Activated T-helper 1 cell treated with Interleukin-2 at 50 U/mL for 16 hours (primary cell): Measurements from ENCODE around the gene ADA.

ENCODE experiments used
- DNase-seq: peaks from one replicate; pipeline ENCODE4 v3.0.0-alpha.2; 2020; ENCODE audit warnings: low read depth

Gene ADA

DNA sequence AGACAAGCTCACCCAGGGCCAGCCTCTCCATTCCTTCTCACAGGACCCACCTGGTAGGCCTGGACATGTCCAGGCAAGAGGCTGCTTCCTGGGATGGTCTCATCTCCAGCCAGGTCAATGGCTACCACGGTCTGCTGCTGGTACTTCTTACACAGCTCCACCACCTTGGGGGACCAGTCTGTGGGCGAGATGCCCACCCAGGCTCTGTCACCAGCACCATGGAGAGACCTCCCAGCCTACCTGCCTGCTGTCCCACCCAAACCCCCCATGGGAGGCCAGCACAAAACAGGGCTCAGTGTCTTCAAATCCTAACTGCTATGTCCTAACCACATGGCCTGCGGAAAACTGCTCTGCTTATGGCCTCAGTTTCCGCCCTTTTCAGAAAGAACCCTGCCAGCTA is 27.3 kb downstream of the ADA start:
- no peak for DNase-seq

DNA sequence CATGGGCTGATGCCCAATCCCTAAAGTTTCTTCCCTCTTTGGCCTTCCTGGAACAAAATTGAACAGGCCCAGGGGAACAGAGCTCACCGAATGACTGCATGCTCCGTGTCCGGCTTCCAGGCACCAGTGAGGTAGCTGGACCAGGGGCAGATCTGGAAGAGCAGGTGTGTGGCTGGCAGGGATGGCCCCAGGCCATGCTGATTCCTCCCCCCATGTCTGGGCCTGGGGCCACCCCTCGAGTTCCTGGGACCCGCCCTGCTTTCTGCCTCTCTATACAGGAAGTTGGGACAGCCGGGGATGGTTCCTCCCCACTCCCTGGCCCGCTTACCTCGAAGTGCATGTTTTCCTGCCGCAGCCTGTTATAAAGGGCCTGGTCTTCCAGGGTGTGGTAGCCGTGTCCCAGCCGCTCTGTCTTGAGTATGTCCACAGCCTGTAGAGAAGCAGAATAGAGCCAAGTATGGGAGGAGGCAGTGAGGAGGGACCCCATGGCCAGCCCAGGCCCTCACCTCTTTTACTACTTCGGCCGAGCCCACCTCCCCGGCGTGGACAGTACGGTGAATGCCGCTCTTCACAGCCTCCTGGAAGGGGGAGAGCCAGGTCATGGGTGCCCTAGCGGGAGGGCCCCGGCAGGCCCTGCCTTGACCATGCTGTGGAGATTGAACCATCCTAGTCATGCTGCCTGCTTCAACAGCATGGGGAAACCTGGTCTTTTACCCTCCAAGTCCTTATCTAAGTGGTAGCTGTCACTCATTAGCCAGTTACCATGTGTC is 28.8 kb downstream of the ADA start:
- no peak for DNase-seq

DNA sequence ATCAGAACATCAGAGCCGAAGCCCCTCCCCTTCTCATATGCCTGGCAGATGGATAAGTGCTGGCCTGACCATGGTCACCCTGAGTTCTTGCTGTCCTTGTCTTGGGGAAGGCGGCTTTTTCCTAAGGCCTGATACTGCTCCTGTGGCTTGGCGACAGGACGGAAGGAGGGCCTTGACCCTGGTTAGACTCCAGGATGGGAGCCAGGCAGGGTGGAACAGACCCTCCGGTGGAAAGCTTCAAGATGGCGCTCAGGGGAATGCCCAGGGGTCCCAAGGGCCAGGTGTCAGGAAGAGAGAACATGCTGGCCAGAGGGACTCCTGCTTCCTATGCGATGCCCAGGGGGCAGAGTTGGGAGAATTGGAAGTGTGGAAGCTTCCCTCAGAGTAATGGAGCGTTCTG is 29.6 kb downstream of the ADA start:
- DNase-seq = no peak

DNA sequence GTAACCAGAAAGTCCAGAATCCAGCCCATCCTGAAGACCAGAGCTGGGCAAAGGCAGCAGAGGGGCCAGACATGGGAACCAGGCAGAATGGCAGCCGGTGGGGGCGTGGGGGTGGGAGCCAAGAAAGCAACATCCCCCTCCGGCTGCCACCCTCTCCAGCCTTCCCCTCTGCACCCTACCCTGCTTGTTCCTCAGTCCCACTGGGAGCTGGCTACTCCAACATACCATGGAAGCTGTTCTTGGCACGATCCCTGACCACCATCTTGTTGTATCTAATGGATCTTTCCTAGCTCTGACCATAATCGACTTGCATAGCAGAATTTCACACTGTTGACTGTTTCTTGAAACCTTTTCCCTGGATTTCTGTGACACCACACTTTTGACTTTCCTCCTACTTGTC is 30.2 kb downstream of the ADA start:
- no peak for DNase-seq

DNA sequence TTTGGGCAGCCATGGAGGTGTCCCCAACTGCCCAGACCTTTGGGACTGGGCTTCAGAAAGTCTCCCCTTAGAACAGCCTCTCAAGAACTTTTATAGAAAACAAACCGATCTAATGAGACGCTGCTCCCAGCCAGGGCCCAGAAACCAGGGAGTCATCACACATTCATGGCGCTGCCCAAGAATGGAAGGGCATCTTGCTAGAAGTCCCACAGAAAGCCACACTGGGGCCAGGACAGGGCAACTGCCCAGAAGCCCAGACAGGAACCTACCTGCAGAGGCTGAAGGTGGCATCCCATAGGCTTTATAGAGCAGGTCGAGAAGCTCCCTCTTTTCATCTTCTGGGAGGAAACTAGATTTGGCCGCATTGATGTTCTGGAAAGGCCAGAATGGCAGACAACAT is 31.5 kb downstream of the ADA start:
- no peak for DNase-seq

DNA sequence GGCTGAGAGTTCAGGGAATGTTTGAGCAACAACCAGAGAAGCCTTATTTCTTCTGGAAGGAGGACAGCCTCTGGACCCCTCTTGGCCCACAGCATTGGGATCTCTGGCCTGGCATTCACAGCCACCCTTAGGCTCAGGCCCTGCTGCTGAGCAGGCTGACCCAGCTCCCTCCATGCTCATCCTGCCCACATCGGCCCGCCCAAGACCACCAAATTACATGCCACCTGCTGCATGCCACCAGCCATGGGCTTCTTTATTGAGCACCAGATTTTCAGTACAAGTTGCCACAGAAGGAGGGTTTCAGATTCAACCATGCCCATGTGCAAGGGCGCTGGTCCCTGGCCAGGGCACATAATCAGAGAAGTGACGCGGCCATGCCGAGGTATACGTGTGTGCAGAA is 32.2 kb downstream of the ADA start:
- no peak for DNase-seq

DNA sequence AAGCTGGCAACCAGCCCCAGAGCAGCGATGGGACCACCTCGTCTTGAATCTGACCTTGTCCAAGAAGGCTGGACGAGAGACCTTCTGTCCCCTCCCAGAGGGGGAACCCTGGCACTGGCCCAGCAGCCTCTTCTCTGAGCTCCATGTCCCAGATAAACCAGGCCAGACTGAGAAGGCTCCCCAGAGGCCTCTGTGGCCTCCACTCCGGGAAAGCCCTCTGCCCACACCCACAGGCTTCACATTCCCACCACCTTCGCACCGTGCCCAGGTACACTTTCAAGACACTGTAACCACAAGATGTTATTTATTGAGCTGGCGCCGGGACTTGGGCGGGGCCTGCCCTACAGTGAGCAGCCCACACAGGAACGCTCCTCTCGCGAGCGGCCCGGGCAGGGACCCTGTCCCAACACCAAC is 33.2 kb downstream of the ADA start:
- no peak for DNase-seq

DNA sequence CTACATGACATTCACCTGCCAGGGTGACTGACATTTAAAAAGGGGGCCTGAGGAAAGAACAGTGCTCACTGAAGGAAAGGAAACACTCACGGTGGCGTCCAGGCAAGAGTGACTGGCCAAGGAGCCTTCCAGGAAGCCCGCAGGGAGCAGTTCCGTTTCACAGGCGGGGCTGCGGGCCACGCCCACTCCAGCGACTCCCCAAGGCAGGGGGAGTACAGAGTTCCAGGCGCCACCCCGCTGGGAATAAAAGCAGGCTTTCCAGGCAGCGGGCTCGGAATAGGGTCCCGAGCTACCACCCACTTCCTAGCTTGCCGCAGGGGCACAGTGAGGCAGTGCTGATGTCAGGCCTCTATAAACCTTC is 34.9 kb downstream of the ADA start:
- DNase-seq = no peak

DNA sequence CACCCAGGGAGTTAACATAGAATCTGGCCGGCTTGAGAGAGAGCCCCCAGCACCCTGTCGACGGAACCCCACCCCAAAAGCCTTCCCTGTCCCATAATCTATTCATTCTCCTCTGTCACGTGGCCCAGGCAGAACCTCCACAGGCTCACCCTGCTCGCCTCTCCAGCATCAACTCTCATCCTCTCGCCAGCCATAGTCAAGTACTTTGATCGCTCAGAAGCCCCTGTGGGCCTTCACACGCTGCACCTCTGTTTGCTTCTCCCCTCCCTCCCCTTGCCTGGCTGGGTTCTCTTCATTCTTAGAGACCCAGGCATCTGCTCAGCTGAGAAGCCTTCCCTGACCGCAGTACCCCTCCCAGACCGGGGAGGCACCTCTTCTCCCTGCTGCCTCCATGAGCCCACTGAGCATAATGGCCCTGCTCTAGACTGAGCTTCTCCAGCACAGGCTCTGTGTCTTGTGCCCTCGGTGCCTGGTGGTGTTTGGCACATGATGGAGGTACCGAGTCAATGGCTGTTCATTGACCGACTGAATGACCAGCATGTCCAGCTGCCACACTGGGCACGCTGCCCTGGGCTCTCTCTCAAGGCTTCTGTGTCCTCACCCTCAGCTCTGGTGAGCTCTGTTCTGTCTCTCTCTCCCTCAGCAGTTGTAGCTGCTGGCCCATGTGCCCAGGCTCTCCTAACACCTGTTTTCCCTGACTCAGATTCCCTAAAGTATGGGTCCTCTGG is 35.5 kb downstream of the ADA start:
- no peak for DNase-seq

DNA sequence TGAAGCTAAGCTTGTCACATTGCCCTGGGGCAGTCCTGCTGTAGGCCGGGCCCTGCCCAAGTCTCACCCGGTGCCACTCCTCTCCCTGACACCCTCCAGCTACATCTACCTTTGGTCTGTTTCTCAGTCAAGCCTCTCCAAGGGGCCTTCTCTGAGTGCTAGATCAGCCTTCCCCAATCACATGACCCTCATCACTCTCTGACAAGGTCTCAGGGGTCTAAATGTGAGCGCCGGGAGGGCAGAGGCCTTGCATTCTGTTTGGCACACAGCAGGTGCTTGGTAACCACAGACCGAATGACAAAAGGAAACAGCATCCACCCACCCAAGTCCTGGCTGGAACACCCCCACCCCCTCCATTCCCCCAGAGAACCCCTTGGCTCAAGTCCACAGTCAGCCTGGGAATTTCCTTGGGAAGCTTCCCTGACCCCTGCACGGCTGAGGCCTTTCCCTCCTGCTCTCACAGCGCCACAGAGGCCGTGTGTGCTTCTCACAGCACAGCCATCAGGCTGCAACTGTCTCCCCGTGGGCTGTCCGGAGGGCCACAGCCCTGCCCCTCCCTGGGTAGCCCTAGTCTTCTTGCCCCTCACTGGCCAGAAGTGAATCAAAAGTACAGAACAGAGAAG is 36.2 kb downstream of the ADA start:
- no peak for DNase-seq

DNA sequence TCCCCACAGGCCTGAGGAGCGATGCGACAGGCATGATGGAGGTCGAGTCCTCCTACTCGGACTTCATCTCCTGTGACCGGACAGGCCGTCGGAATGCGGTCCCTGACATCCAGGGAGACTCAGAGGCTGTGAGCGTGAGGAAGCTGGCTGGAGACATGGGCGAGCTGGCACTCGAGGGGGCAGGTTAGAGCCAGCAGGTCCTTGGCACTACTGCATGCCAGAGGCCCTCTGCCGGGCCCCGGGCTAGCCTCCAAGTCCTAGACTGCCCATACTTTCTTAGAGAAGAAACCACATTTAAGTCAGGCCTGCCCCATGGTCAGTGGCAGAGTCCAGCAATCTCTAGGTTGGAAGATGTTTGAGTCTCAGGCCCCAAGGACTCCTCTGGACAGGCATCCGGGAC is 37.0 kb downstream of the ADA start:
- no peak for DNase-seq

DNA sequence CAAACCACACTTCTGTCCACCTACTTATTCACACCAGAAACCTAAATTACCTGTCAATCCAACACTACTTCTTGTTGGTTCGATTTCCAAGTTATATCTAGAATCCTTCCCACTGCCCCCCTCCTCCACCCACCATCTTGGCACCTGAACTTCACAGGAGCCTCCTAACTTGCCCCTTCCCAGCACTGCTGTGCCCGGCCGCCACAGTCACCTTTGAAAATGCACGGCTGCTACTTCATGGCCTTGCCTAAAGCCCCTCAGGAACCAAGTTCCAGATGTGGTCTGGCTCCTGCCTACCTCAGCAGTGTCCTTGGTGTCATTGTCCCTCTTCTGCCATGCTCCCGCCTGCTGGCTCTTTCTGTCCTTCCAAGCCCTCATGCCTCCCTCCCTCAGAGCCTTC is 37.9 kb downstream of the ADA start:
- no peak for DNase-seq

DNA sequence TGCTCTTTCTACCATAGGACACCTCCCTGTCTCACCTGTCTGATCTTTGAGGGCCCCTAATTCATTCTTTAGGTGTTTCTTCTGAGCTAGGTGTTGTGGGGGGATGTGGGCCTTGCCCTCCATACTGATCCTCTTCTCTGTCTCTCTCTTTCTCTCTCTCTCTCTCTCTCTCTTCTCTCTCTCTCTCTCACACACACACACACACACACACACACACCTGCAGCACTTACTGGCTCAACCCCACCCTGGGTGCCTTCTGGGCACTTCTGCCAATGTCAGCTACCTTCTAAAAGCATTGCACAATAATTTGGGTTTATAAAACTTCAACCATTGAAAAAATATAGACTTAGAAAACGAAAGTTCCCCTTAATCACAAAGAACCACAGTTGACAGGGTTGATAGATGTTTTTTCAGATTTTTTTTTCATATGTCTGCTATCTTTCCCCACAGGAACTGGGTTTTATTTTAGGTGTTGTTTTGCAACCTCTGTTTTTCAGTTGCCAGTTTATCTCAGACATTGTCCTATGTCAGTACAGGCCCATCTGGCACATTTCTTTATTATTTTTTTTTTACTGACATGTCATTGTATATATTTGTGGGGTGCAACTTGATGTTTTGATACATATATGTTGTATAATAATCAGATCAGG is 41.1 kb downstream of the ADA start:
- no peak for DNase-seq

DNA sequence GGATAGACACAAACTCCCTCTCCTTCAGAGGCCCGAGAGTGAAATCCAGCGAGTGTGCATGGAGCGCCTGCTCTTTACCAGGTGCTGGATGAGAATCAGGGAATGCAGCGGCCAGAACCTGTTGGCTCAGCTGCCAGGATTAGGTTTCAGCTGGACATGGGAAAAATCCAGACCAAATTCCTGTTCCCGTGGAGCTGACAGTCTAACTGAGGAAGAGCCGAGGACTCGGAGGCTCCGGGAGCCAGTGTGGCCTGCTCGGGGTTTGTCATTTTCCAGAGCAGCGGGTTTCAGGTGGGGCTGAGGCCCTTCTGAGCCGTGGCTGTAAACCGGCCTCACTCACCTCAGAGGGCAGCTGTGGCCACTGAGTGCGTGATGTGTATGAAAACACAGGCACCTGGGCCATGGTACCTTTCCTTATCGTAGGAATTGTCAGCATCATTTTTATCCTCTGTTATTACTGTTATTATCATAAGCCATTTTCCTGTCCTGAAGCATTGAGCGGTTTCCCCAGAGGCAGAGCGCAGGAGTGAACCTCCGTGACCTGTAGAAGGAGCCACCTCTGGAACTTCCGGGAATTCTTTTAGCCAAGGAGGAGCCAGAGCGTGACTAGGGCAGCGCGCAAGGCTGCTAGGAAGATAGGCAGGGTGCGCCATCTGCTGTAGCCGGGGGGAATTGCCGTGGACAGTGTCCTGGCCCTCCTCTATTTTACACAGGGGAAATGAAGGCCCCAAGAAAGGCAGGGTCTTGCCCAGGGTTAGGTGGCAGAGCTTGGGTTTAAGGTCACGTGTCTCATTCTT is 41.8 kb downstream of the ADA start:
- DNase-seq = peak; percentile 65

DNA sequence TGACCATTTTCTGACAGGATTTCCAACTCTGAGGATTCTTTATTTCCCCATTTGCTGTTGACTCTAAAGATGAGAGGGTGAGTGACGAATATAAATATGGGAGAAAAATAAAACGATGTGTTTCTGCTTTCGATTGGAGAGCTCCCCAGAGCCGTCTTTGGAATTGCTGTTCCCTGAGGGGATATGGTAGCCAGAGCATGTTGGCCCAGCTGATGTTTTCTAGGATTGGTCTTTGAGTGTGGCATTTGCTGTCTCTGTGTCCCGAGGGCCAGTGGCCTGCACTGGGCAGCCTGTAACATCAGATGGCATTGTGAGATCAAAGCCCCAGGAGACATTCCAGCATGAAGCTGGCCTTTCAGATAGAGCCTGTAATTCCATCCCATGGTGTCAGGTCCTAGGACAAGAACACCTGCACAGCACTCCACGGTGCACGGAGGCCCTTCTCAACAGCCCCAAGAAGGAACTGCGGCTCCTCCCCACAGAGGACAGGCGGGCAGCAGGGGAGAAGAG is 42.4 kb downstream of the ADA start:
- DNase-seq = no peak

DNA sequence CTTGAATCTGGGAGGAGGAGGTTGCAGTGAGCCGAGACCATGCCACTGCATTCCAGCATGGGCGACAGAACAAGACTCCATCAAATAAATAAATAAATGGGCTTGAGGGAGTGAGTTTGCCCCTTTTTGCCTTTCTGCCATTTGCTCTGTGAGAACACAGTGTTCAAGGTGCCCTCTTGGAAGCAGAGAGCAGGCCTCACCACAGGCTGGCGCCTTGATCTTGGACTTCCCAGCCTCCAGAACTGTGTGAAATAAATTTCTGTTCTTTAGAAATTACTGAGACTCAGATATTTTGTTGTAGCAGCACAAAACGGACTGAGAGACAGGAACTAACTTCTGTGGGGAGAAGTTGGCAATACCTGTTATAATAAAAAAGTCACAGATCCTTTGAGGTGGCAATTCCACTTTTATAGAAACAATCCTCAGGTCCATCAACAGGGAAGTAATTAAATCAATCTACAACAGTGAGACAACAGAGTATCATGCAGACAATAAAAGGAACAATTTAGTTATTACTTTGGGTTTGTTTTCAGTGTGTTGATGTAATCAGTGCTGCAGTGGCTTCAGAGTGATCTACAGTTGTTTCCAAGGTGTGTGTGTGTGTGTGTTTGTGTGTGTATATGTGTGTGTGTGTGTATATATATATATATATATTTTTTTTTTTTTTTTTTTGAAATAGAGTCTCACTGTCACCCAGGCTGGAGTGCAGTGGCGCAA is 44.6 kb downstream of the ADA start:
- no peak for DNase-seq

DNA sequence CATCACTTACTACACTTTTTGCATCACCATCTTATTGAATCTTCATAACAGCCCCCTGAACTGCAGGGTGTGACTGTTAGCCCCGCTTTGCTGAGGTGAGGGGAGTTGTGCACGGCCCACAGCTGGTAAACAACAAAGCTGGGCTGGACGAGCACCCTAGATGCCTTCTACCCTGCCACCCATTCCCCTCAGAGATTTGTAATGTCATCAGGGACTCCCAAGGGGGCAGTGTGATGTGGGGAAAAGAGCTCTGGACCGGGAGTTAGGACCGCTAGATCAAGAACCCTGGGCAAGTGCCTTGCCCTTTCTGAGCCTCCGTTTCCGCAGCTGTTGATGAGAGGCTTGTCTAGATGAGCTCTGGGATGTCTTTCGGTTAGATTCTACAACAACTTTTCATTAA is 48.2 kb downstream of the ADA start:
- DNase-seq = no peak

DNA sequence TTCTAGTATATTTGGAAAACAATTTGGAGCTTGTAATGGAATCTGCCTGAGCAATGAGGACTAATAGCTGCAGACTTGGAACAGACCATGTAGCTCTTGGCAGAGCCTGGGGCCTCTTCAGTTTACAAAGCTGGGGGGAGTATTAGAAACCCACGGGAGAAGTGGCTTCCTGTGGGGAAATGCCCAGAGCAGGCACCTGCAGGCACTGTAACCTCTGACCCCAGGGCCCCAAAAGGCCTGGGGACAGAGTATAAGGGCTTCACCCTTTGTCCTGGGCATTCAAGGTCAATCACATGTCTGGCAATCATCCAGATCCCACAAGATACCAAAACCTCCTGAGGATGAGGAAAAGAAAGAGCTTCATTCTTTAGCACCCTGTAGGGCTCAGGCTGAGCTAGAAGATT is 49.7 kb downstream of the ADA start:
- DNase-seq = no peak

DNA sequence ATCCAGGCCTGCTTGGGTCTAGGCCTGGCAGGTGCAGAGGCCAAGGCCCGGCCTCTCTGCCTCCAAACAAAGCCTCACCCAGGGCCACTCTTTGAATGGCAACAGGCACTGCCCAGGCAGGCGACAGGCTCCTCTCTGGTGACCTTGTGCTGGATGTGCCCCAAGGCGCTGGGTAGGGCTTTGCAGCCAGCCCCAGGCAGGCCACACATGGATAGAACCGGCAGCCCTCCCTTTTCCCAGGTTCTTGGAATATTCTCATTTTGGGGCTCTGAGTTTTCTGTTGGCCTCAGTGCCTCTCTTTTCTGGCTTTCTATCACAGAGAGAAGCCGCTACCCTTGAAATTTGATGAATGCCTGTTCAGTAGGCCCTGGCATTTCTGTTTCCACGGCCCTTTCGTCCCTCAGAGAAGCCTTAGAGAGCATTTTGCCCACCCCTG is 50.2 kb downstream of the ADA start:
- DNase-seq = no peak

DNA sequence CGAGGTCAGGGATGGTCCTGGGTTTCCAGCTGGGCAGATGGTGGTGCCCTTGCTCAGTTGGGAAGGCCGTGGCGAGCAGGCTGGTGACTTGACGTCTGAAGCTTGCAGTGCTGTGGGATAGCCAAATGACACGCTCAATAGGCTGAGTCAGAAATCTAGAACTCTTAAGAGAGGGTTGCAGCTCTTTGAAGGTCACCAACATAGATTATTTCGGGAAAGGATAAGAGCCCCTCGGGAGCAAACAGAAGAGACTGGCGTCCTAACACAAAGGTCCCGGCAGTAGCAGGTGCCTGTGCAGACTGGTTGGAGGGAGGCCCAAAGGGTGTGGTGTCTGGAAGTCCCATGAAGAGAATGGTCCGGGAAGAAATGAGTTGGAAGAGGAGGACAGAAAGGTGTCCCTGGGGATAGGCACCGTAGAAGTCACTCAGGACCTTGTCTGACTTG is 50.7 kb downstream of the ADA start:
- no peak for DNase-seq

DNA sequence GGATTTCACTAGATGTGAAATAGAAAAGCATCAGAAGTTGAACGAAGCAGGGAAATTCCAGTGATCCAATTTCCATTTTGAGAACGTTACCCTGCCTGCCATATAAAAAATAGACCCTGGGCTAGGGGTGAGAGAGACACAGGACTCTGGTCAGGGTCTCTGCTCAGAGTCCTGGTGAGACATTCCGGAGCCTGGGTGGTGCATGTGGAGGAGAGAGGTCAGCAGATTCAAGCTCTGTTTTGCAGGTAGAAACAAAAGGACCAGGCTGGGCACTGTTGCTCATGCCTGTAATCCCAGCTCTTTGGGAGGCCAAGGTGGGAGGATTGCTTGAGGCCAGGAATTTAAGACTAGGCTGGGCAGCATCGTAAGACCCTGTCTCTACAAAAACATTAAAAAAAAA is 51.2 kb downstream of the ADA start:
- DNase-seq = no peak
